RKO (cell line): ENCODE data around the gene RNF175.
A peak's percentile ranks its signal among the peaks of the same experiment; 100 is the strongest.
"Not testable (repeated sequence)": the region's sequence is repeated elsewhere in the genome, so short reads cannot be mapped to it uniquely, and the experiment has no call there.

Source experiments
- DNase-seq: peaks from one replicate; pipeline ENCODE4 v3.0.0-alpha.2; 2016; ENCODE audit warnings: low spot score

RNF175 gene

DNA sequence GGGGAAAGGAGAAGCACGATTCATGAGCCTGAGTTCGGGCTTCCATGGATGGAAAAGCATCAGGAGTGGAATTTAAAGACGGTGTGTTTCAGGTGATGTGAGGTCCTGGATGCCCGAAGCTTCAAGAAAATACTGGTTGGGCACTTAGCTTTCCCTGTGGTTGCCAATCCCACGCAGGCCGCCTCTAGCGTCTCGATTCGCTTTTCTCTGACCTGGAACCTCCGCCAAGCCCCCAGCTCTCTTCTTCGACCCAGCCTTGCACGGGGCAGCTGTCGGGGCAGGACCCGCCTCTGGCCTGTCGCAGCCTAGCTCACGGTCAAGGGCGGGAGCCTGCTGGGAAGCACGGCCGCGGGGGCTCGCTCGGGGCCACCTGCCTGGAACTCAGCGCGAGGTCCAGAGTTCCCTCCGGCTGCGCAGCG, 76.1 kb downstream of the RNF175 start:
- no peak for DNase-seq

GRCh38 chr4:153679486-153679885, 80.3 kb downstream of the RNF175 start:
- DNase-seq: no peak

GRCh38 chr4:153676984-153677383, 82.8 kb downstream of the RNF175 start:
- peak; percentile 51 for DNase-seq

GRCh38 chr4:153676486-153676885, 83.3 kb downstream of the RNF175 start:
- no peak for DNase-seq

DNA sequence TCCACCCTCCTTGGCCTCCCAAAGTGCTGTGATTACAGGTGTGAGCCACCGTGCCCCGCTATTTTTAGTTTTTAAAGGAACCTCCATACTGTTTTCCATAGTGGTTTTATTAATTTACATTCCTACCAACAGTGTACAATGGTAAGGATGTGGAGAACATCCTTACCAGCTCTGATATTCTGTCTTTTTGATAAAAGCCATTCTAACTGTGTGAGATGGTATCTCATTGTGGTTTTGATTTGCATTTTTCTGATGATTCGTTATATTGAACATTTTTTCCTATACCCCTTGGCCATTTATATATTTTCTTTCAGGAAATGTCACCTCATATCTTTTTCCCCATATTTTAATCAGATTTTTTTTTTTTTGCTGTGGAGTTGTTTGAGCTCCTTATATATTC, 90.0 kb downstream of the RNF175 start:
- no peak for DNase-seq

DNA sequence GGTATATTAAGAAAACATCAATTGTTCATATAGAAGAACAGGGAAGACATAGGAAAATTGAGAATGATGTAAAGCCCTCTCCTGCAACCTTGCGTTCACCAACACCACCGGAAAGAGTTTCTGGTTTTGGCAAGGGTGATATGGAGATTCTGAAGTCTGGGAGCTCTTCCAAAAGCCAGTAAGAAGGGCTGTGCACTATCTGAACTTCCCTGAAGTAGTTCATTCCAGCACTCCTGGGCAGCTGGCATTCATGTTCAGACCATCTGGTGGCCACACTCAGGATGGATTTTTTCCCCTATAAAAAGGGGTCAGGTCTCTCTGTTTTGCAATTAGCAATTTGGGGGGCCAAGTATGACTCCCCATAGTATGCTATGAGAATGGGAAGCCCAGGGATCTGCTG, 91.2 kb downstream of the RNF175 start:
- no peak for DNase-seq

DNA sequence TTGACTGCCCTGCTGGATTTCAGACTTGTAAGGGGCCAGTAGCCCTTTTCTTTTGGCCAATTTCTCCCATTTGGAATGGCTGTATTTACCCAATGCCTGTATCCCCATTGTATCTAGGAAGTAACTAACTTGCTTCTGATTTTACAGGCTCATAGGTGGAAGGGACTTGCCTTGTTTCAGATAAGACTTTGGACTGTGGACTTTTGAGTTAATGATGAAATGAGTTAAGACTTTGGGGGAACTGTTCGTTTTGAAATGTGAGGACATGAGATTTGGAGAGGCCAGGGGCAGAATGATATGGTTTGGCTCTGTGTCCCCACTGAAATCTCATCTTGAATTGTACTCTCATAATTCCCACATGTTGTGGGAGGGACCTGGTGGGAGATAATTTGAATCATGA, 93.3 kb downstream of the RNF175 start:
- DNase-seq: not testable (repeated sequence)

GRCh38 chr4:153663667-153664066, 96.2 kb downstream of the RNF175 start:
- DNase-seq: no peak

- no peak for DNase-seq
Observed at GRCh38 chr4:153661908-153662307, 97.9 kb downstream of the RNF175 start.

DNA sequence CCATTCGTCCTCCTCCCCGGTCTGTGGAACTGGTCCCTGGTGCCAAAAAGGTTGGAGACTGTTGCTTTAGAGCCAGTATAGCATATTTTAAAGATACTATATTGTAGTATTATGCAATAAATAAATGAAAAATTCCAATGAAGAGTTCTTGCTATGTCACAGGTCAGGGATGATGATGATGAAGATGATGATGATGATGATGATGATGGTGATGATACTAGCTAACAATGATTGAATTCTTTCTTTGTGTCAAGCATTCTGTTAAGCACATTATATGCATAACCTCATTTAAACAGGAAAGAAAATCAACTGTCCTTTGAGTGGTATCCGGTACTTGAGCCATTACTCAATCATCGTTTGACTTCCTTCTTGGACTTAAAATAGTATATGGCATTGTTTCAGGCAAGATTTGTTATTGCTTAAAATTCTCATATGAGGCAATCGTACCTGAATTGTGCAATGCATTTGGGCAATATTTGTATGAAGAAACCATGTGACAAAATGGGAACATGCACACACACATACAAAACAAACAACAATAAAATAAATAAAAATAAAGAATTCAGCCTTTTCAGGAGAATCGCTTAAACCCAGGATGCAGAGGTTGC, 98.5 kb downstream of the RNF175 start:
- no peak for DNase-seq
